DOHH2 (cell line): ENCODE measurements around the gene ARPC5L.

Source experiments
- EZH2phosphoT487 ChIP-seq: fragments of 200-600 bp; sonication (generic); IDR thresholded peaks from 2 replicates; pipeline ENCODE4 v1.6.1; 2017; ENCODE audit warnings: borderline replicate concordance, mild to moderate bottlenecking, antibody characterized with exemption, low read length, moderate library complexity, mixed read lengths
- TF ChIP-seq, protein P1 (sequence below): fragments of 200-600 bp; sonication (generic); IDR thresholded peaks from one replicate; pipeline ENCODE4 v1.5.1; 2014; ENCODE audit warnings: antibody characterized with exemption, mild to moderate bottlenecking, low read depth, low read length; ENCODE audit not compliant: poor library complexity, severe bottlenecking

DNA sequence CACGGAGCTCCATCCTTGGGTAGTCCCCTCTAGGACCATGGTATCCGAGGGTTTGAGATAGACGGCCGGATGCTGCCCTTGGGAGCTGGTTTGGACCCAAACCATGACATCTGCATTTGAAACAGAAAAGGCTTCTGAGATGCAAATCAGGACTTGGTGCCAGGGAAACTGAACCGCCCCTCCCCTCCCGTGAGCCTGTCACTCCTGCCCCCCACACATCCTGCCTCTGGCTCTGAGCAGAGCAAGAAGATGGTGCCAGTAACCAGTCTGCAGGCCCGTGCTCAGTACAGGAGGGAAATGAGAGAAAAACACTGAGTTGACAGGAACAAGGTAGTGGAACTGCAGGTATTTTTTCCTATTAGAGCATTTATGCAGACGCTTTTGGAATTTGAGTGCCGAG is 18.6 kb downstream of the ARPC5L start:
- TF ChIP-seq, protein P1, sequence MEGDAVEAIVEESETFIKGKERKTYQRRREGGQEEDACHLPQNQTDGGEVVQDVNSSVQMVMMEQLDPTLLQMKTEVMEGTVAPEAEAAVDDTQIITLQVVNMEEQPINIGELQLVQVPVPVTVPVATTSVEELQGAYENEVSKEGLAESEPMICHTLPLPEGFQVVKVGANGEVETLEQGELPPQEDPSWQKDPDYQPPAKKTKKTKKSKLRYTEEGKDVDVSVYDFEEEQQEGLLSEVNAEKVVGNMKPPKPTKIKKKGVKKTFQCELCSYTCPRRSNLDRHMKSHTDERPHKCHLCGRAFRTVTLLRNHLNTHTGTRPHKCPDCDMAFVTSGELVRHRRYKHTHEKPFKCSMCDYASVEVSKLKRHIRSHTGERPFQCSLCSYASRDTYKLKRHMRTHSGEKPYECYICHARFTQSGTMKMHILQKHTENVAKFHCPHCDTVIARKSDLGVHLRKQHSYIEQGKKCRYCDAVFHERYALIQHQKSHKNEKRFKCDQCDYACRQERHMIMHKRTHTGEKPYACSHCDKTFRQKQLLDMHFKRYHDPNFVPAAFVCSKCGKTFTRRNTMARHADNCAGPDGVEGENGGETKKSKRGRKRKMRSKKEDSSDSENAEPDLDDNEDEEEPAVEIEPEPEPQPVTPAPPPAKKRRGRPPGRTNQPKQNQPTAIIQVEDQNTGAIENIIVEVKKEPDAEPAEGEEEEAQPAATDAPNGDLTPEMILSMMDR: no peak
- TF ChIP-seq EZH2phosphoT487: no peak
